Melanocyte of skin (primary cell): ENCODE results near the gene VPS39. TPM values are rescaled to one million over a fixed set of nuclear protein-coding genes. Genes with fewer than 3 reads are reported as not detected.

Experiments
- small RNA-seq, 2 donors: library from RNA; depleted of rRNA; stranded (forward); fragments of <200 nt; gene quantifications; one replicate each; pipeline ENCODE3, GENCODE V24; 2012
- total RNA-seq, 2 donors: library from RNA; depleted of rRNA; stranded (reverse); fragments of >200 nt; gene quantifications; 2 replicates each; pipeline ENCODE4 v1.2.3, GENCODE V29; 2012

VPS39 gene
- 10 to 100 TPM; 51.6 to 53.7 TPM for total RNA-seq

GRCh38 chr15:42207674-42208579 is at the start of gene VPS39:
Gene VPS39 (minus strand): TSS chr15:42208304. CDS start chr15:42208153, 151 bp downstream.

DNA sequence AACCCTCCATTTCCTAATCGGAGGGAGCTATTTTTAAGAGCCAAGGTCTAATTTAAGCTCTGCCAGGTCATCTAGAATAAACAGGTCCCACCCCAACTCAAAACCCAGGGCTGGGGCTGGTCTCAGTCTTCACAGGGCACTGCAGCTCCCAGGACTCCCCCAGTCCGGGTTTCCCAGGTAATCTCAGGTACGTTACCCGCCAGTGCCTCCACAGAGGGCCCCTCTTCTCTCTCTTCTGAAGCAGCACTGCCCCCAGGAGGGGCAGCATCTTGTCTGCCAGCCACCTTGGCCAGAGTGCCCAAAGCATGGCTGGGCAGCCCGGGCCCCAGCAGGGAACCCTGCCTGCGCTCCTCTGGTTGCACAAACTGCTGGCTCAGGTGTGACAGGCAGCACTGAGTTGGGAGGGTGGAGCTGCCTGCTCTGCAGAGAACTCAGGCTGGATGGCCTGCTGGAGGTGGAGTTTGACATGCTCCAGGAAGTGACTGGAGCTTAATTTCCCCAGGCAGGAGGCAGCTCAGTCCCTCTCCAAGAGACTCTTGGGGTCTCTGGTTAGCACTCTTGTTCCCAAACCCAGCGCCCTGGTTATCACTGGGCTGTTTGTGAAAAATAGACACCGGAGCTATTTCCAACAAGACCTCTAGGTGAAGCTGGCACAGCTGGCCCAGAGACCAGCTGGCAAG is 51.7 kb downstream of the VPS39 start, which contains the start of gene PLA2G4F:
Gene PLA2G4F (minus strand): TSS at position 394 of the 680 bp plus-strand sequence. CDS start 87 bp downstream, at position 307.

Small RNA genes lying within 50 kb of the gene (small RNA-seq; reads per million reads assigned to genes)
- gene MIR627 = 8.9 to 11.9 reads per million in 2 donors

Other genes starting within 250 kb of the VPS39 start
- gene EHD4, start 235.7 kb downstream of the VPS39 start, total RNA-seq = 10 to 100 TPM; 39.2 to 68.9 TPM
- not detected for gene PLA2G4E, start 187.3 kb downstream of the VPS39 start, total RNA-seq
- not detected for gene PLA2G4D, start 113.7 kb downstream of the VPS39 start, total RNA-seq
- not detected for gene PLA2G4F, start 51.7 kb downstream of the VPS39 start, total RNA-seq
- 10 to 100 TPM; 38.9 to 42.3 TPM for gene GANC, start 64.9 kb upstream of the VPS39 start, total RNA-seq
- gene TMEM87A, start 65.1 kb upstream of the VPS39 start, total RNA-seq = 10 to 100 TPM; 83.3 to 94.3 TPM
- gene CAPN3, start 151.2 kb upstream of the VPS39 start, total RNA-seq = 100 to 1,000 TPM; 430 to 720 TPM